Measurements from ENCODE around the gene PHF11. TPM values are rescaled to one million over a fixed set of nuclear protein-coding genes. Genes with fewer than 3 reads are reported as not detected.

The PHF11 gene
- total RNA-seq, 1 experiment from 2014 or later = 24.0 TPM

DNA sequence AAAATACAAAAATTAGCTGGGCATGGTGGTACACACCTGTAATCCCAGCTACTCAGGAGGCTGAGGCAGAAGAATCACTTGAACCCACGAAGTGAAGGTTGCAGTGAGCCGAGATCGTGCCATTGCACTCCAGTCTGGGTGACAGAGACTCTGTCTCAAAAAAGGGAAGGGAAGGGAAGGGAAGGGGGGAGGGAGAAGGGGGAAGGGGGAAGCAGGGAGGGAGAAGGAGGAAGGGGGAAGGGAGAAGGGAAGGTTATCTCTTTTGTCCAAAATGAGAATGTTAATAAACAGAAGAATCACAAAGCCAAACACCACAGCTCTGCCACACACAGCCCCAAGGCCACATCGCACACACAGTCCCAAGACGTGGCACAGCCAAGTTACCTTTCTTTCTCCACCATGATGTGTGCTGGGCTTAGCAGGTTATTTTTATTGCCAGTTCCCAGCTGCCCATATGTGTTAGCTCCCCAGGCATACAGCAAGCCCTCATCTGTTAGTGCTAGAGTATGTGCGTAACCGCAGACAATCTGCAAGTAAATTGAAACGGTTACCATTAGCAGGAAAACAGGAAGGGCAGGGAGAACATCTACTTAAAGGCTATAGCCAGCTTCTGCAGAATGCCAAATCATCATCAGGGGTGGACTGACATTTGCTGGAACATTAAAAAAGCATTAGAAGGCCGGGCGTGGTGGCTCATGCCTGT, 55.3 kb downstream of the PHF11 start:
- Mint-ChIP-seq H3K27ac (ENCODE audit: unreplicated experiment) (no peak overlapping the region), H3K4me3 (ENCODE audit: low read depth, unreplicated experiment) (no peak overlapping the region), H3K36me3 (ENCODE audit: insufficient read depth, unreplicated experiment) (no peaks in the 10 kb centered on the region), H3K4me1 (ENCODE audit: low read depth, unreplicated experiment) (no peaks in the 10 kb centered on the region), H3K9me3 (ENCODE audit: low read depth, unreplicated experiment) (no peaks in the 10 kb centered on the region), H3K27me3 (ENCODE audit: unreplicated experiment) (no peaks in the 10 kb centered on the region)
- intact Hi-C loops (cut with micrococcal nuclease; ENCODE audit: unreplicated experiment) = no loop called here
- DNase-seq = no peak
- TF ChIP-seq, protein P1, sequence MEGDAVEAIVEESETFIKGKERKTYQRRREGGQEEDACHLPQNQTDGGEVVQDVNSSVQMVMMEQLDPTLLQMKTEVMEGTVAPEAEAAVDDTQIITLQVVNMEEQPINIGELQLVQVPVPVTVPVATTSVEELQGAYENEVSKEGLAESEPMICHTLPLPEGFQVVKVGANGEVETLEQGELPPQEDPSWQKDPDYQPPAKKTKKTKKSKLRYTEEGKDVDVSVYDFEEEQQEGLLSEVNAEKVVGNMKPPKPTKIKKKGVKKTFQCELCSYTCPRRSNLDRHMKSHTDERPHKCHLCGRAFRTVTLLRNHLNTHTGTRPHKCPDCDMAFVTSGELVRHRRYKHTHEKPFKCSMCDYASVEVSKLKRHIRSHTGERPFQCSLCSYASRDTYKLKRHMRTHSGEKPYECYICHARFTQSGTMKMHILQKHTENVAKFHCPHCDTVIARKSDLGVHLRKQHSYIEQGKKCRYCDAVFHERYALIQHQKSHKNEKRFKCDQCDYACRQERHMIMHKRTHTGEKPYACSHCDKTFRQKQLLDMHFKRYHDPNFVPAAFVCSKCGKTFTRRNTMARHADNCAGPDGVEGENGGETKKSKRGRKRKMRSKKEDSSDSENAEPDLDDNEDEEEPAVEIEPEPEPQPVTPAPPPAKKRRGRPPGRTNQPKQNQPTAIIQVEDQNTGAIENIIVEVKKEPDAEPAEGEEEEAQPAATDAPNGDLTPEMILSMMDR (IDR thresholded peaks at IDR 0.05; ENCODE audit: unreplicated experiment) = no peak
- CTCF ChIA-PET = interaction anchor here (0.6 to 0.9 kb wide), 3 partner anchors 9 to 180 kb away, joined by 5 to 8 read pairs (median 5); no protein-coding TSS in a partner anchor
- no TSS peak for BruUV-seq (replicated peaks)

DNA sequence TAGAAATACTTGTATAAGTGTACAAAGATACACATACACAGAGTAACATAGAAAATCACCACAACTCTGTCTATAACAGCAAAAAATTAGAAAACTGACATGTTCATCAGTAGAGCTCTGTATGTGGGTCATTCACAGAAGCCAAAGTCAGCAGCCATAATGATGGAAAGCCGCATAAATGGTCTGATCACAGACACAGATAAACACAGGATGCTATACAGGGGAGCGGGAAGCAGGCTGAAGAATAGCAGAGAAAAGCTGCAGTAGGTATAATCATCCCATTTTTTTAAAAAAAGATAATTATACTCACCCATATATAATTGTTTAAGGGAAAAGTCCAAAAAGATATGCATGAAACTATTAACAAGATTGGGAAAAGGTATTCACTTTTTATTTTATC, 58.1 kb downstream of the PHF11 start:
- no peaks in the 10 kb centered on the region for H3K4me1 Mint-ChIP-seq (ENCODE audit: low read depth, unreplicated experiment)
- no peak overlapping the region for H3K4me3 Mint-ChIP-seq (ENCODE audit: low read depth, unreplicated experiment)
- H3K36me3 Mint-ChIP-seq (ENCODE audit: insufficient read depth, unreplicated experiment) = no peaks in the 10 kb centered on the region
- TF ChIP-seq, protein P1 (IDR thresholded peaks at IDR 0.05; ENCODE audit: unreplicated experiment) = no peak
- H3K27ac Mint-ChIP-seq (ENCODE audit: unreplicated experiment) = no peak overlapping the region
- no TSS peak for BruUV-seq (replicated peaks)
- DNase-seq = no peak
- intact Hi-C loops (cut with micrococcal nuclease; ENCODE audit: unreplicated experiment) = no loop called here
- CTCF ChIA-PET = no interaction called here
- no peaks in the 10 kb centered on the region for H3K9me3 Mint-ChIP-seq (ENCODE audit: low read depth, unreplicated experiment)
- no peaks in the 10 kb centered on the region for H3K27me3 Mint-ChIP-seq (ENCODE audit: unreplicated experiment)

DNA sequence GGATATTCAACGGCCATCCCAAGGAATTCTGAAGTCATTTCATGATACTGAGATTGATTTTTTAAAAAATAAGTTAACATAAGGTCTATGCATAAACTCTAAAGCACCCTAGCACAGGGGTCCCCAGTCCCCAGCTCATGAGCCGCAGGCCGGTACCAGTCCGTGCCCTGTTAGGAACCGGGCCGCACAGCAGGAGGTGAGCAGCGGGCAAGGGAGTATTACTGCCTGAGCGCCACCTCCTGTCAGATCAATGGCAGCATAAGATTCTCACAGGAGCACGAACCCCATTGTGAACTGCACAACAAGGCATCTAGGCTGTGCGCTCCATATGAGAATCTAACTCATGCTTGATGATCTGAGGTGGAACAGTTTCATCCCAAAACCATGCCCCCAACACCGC, 58.6 kb downstream of the PHF11 start:
- CTCF ChIA-PET = no interaction called here
- TF ChIP-seq, protein P1 (IDR thresholded peaks at IDR 0.05; ENCODE audit: unreplicated experiment) = no peak
- no peak overlapping the region for H3K27ac Mint-ChIP-seq (ENCODE audit: unreplicated experiment)
- H3K36me3 Mint-ChIP-seq (ENCODE audit: insufficient read depth, unreplicated experiment) = no peaks in the 10 kb centered on the region
- H3K4me1 Mint-ChIP-seq (ENCODE audit: low read depth, unreplicated experiment) = no peaks in the 10 kb centered on the region
- H3K9me3 Mint-ChIP-seq (ENCODE audit: low read depth, unreplicated experiment) = no peaks in the 10 kb centered on the region
- intact Hi-C loops (cut with micrococcal nuclease; ENCODE audit: unreplicated experiment) = no loop called here
- DNase-seq = no peak
- BruUV-seq (replicated peaks) = no TSS peak
- no peaks in the 10 kb centered on the region for H3K27me3 Mint-ChIP-seq (ENCODE audit: unreplicated experiment)
- no peak overlapping the region for H3K4me3 Mint-ChIP-seq (ENCODE audit: low read depth, unreplicated experiment)

DNA sequence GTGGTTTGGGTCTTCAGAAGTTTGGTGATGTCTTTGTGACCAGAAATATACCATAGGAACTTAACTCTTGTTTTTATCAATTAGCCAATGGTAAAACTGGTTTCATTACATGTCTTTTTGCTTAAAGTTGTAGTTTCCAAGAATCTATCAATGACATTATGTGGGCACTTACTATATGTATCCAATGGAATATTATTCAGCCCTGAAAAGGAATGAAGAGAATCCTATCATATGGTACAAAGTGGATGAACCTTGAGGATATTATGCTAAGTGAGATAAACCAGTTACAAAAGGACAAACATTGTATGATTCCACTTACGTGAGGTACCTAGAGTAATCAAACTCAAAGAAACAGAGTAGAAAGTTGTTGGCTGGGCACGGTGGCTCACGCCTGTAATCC, 63.3 kb downstream of the PHF11 start:
- no peak overlapping the region for H3K27ac Mint-ChIP-seq (ENCODE audit: unreplicated experiment)
- TF ChIP-seq, protein P1 (IDR thresholded peaks at IDR 0.05; ENCODE audit: unreplicated experiment) = no peak
- CTCF ChIA-PET = no interaction called here
- intact Hi-C loops (cut with micrococcal nuclease; ENCODE audit: unreplicated experiment) = no loop called here
- H3K4me1 Mint-ChIP-seq (ENCODE audit: low read depth, unreplicated experiment) = peaks cover 16% of the 10 kb centered on the region
- H3K36me3 Mint-ChIP-seq (ENCODE audit: insufficient read depth, unreplicated experiment) = no peaks in the 10 kb centered on the region
- no peaks in the 10 kb centered on the region for H3K9me3 Mint-ChIP-seq (ENCODE audit: low read depth, unreplicated experiment)
- no peak for DNase-seq
- no peak overlapping the region for H3K4me3 Mint-ChIP-seq (ENCODE audit: low read depth, unreplicated experiment)
- no TSS peak for BruUV-seq (replicated peaks)
- no peaks in the 10 kb centered on the region for H3K27me3 Mint-ChIP-seq (ENCODE audit: unreplicated experiment)

Measured in Calu3 (cell line).